Lower leg skin (tissue), 3 donors: ENCODE results near the gene CROT.

ENCODE experiments used
- POLR2A ChIP-seq, 2 donors: fragments of 450-650 bp; IDR thresholded peaks; one replicate each; pipeline ENCODE4 v1.6.1; 2016 to 2017; ENCODE audit warnings: antibody characterized with exemption in 2 of 2, mild to moderate bottlenecking in 1 of 2, moderate library complexity in 1 of 2
- TF ChIP-seq, protein P1 (sequence below), 3 donors: fragments of 450-650 bp; IDR thresholded peaks; one replicate each; pipeline ENCODE4 v1.5.1; 2016; ENCODE audit warnings: antibody characterized with exemption in 3 of 3, mild to moderate bottlenecking in 3 of 3, moderate library complexity in 2 of 3

DNA sequence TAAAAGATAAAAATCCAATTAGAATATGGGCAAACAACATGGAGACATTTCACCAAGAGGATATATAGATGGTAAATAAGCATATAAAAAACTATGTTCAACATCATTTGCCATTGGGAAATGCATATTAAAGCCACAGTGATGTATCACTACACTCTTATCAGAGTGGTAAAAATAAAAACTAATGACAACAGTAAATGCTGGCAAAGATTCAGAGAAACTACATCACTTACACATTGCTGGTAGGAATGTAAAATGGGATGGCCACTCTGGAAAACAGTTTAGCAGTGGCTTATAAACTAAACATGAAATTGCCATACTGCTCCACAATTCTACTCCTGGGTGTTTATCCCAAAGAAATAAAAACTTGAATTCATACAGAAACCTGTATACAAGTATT is 59.2 kb downstream of the CROT start:
- TF ChIP-seq, protein P1, sequence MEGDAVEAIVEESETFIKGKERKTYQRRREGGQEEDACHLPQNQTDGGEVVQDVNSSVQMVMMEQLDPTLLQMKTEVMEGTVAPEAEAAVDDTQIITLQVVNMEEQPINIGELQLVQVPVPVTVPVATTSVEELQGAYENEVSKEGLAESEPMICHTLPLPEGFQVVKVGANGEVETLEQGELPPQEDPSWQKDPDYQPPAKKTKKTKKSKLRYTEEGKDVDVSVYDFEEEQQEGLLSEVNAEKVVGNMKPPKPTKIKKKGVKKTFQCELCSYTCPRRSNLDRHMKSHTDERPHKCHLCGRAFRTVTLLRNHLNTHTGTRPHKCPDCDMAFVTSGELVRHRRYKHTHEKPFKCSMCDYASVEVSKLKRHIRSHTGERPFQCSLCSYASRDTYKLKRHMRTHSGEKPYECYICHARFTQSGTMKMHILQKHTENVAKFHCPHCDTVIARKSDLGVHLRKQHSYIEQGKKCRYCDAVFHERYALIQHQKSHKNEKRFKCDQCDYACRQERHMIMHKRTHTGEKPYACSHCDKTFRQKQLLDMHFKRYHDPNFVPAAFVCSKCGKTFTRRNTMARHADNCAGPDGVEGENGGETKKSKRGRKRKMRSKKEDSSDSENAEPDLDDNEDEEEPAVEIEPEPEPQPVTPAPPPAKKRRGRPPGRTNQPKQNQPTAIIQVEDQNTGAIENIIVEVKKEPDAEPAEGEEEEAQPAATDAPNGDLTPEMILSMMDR (IDR thresholded peaks at IDR 0.05): no peak
- TF ChIP-seq POLR2A (IDR thresholded peaks at IDR 0.05): no peak
